Loucy (cell line): ENCODE data around the gene TCF19.

Experiments used
- H2AFZ ChIP-seq: fragments of 200-600 bp; sonication (generic); 2 replicates; pipeline ENCODE4 v1.6.0; 2016; ENCODE audit warnings: antibody characterized with exemption, mild to moderate bottlenecking, low read length, moderate library complexity
- H3F3A ChIP-seq: fragments of 200-600 bp; 2 replicates; pipeline ENCODE4 v1.6.0; 2016; ENCODE audit warnings: antibody characterized with exemption, low read depth, mild to moderate bottlenecking
- H3K27me3 ChIP-seq: fragments of 200-600 bp; sonication (generic); 2 replicates; pipeline ENCODE4 v1.6.1; 2014; ENCODE audit warnings: low read length, mild to moderate bottlenecking; ENCODE audit not compliant: insufficient read depth, poor library complexity, severe bottlenecking
- H3K36me3 ChIP-seq: fragments of 200-600 bp; sonication (generic); 2 replicates; pipeline ENCODE4 v1.6.1; 2016; ENCODE audit warnings: low read length; ENCODE audit not compliant: insufficient read depth
- H3K4me1 ChIP-seq: fragments of 200-600 bp; sonication (generic); 2 replicates; pipeline ENCODE4 v1.5.1; 2014; ENCODE audit warnings: low read length, mild to moderate bottlenecking; ENCODE audit not compliant: insufficient read depth, poor library complexity, severe bottlenecking
- H3K4me2 ChIP-seq: fragments of 200-600 bp; sonication (generic); 2 replicates; pipeline ENCODE4 v1.6.0; 2014; ENCODE audit warnings: antibody characterized with exemption, low read length, low read depth, mild to moderate bottlenecking; ENCODE audit not compliant: poor library complexity, severe bottlenecking
- H3K4me3 ChIP-seq: fragments of 200-600 bp; sonication (generic); 2 replicates; pipeline ENCODE4 v1.5.1; 2014; ENCODE audit warnings: low read length, mild to moderate bottlenecking, mixed read lengths; ENCODE audit not compliant: poor library complexity, severe bottlenecking
- H3K79me2 ChIP-seq: fragments of 200-600 bp; sonication (generic); 2 replicates; pipeline ENCODE4 v1.6.1; 2014; ENCODE audit warnings: low read length; ENCODE audit not compliant: insufficient read depth
- H3K9ac ChIP-seq: fragments of 200-600 bp; sonication (generic); 2 replicates; pipeline ENCODE4 v1.6.0; 2014; ENCODE audit warnings: mild to moderate bottlenecking, low read depth, low read length, moderate library complexity; ENCODE audit not compliant: poor library complexity, severe bottlenecking
- H3K9me2 ChIP-seq: fragments of 200-600 bp; sonication (generic); replicated peaks from 2 replicates; pipeline ENCODE4 v1.6.1; 2016; ENCODE audit warnings: low read depth, low read length, mixed read lengths
- H3K9me3 ChIP-seq: fragments of 200-600 bp; sonication (generic); 2 replicates; pipeline ENCODE4 v1.6.1; 2014; ENCODE audit warnings: mild to moderate bottlenecking, antibody characterized with exemption, low read length, low read depth; ENCODE audit not compliant: insufficient read depth
- H4K20me1 ChIP-seq: fragments of 200-600 bp; sonication (generic); 2 replicates; pipeline ENCODE4 v1.6.0; 2014; ENCODE audit warnings: antibody characterized with exemption, low read length, mild to moderate bottlenecking; ENCODE audit not compliant: insufficient read depth, poor library complexity, severe bottlenecking
- EZH2phosphoT487 ChIP-seq: fragments of 200-600 bp; IDR thresholded peaks from 2 replicates; pipeline ENCODE4 v1.6.1; 2018; ENCODE audit warnings: antibody characterized with exemption, mild to moderate bottlenecking, moderate library complexity, borderline replicate concordance
- TF ChIP-seq, protein P1 (sequence below): fragments of 200-600 bp; sonication (generic); conservative IDR thresholded peaks from 2 replicates; pipeline ENCODE4 v1.5.1; 2014; ENCODE audit warnings: mild to moderate bottlenecking, antibody characterized with exemption, low read length

TCF19 gene

DNA sequence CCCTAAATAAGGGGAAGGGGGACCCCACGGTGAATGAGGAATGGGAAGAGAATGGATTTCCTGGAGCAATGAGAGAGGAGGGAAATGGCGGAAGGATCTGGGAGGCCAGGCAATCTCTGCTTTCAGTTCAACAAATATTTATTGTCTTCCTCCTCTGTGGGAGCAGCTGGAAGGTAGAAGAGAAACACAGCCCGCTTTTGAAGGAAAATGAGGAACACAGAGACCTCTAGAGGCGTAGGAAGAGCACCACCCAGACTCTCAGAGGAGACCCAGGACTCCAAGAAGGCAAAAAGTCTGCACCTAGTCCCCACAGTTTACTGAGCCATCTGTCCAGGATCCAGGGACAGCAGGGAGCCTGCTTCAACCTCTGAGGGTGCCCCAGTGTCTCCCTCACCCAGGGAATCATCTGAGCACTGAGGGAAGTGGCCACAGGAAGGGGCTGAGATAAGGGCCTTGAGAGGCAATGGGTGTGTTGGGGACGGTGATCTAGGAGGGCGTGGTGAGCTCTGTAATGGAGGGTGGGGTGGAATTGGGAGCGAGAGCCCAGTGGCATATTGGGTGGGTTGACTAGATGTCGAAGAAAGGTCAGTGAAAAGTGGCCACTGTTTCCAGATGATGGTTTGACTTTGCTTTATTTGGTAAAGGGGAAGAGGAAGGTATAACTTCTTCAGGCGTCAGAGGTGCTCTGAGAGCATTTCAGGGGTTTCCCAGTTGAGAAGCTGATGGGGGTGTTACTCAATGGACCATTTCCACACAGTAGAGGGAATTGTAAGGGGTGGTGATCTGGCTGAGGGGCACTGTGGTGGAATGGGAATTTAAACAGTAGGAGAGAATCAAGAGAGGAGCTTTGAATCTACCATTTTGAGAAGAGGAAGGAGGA lies 43.2 kb upstream of the TCF19 start:
- H3K4me3 ChIP-seq = no peak overlapping the region
- H3K36me3 ChIP-seq = no peaks in the 10 kb centered on the region
- no peak overlapping the region for H3K9ac ChIP-seq

DNA sequence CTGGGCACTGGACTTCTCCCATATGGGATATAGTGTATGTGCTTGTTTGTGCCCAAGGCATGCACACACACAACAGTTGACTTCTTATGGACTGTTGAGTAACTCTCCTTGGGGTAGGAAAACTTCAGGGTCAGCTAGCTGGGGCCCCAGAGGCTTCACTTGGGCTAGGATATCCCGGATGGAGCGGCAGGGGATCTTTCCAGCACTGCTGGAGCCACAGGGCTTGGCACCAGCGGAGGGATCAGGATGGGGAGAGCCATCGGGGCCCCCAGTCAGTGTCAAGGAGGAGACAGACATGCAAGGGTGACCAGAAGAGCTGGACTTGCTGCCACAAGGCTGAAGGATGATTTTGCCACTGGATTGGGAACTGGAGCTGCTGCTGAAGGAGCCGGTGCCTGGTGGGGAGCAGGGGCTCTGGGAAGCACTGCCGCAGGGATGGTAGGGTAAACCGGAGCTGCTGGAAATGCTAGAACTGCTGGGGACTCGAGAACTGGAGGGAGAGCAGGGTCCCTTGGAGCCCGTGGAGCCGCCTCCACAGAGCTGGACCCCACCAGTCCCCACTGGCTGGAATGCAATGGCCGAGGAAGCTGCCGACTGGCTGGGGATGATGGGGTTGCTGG lies 42.3 kb upstream of the TCF19 start:
- Histone ChIP-seq H4K20me1 (no peaks in the 10 kb centered on the region), H3K9me3 (no peaks in the 10 kb centered on the region), H3K4me2 (no peak overlapping the region), H3K9ac (no peak overlapping the region), H3K4me1 (no peaks in the 10 kb centered on the region), H3K4me3 (no peak overlapping the region), H3K27me3 (no peaks in the 10 kb centered on the region), H3K36me3 (no peaks in the 10 kb centered on the region), H3K9me2 (no peaks in the 10 kb centered on the region), H2AFZ (no peak overlapping the region), H3F3A (no peaks in the 10 kb centered on the region), H3K79me2 (no peaks in the 10 kb centered on the region)
- TF ChIP-seq EZH2phosphoT487 = no peak
- TF ChIP-seq, protein P1, sequence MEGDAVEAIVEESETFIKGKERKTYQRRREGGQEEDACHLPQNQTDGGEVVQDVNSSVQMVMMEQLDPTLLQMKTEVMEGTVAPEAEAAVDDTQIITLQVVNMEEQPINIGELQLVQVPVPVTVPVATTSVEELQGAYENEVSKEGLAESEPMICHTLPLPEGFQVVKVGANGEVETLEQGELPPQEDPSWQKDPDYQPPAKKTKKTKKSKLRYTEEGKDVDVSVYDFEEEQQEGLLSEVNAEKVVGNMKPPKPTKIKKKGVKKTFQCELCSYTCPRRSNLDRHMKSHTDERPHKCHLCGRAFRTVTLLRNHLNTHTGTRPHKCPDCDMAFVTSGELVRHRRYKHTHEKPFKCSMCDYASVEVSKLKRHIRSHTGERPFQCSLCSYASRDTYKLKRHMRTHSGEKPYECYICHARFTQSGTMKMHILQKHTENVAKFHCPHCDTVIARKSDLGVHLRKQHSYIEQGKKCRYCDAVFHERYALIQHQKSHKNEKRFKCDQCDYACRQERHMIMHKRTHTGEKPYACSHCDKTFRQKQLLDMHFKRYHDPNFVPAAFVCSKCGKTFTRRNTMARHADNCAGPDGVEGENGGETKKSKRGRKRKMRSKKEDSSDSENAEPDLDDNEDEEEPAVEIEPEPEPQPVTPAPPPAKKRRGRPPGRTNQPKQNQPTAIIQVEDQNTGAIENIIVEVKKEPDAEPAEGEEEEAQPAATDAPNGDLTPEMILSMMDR = no peak

More for the DNA sequence above, 43.2 kb upstream of the TCF19 start:
- TF ChIP-seq, protein P1 = peak; percentile 57
- no peak for TF ChIP-seq EZH2phosphoT487
- H3K27me3 ChIP-seq = no peaks in the 10 kb centered on the region
- no peaks in the 10 kb centered on the region for H3K79me2 ChIP-seq
- H3K9me3 ChIP-seq = no peaks in the 10 kb centered on the region
- H4K20me1 ChIP-seq = no peaks in the 10 kb centered on the region
- no peaks in the 10 kb centered on the region for H3K4me1 ChIP-seq
- no peaks in the 10 kb centered on the region for H3F3A ChIP-seq
- H3K9me2 ChIP-seq = no peaks in the 10 kb centered on the region
- no peak overlapping the region for H3K4me2 ChIP-seq
- H2AFZ ChIP-seq = peak overlapping the region; percentile 65

DNA sequence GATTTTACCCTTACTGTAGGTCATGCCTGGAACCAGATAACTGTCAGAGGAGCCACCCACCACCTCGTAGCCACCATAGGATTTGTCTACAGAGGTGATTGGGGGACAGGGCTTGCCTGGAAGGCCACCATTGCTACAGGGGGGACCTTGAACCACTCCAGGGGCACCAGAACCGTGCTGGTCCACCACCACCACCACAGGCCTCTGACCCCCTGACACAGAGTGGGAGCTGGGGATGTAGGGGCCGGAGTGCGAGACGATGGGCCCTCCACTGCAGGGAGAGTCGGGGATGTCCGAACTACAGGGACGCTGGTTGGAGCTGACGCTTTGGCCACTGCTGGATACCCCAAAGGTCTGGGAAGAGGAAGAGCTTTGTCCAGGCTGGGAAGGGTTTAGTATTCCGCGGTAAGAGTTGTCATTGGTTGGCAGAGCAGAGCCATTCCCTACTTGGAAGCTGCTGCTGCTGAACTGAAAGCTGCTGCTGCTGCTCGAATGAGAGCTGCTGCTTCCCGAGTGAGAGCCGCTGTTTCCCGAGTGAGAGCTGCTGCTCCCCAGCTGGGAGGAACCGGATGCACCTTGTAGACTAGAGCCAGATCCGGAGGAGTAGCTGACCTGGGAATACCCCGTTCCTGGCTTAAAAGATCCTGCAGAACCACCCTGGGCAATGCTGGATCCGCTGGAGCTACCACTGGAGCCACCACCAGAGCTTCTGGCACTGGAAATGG lies 41.6 kb upstream of the TCF19 start:
- Histone ChIP-seq H3K27me3 (no peaks in the 10 kb centered on the region), H3K4me2 (no peak overlapping the region), H3K79me2 (no peaks in the 10 kb centered on the region), H3K4me1 (no peaks in the 10 kb centered on the region), H3K36me3 (no peaks in the 10 kb centered on the region), H3K9me3 (no peaks in the 10 kb centered on the region), H3K4me3 (no peak overlapping the region), H2AFZ (no peak overlapping the region), H4K20me1 (no peaks in the 10 kb centered on the region), H3K9me2 (no peaks in the 10 kb centered on the region), H3F3A (no peaks in the 10 kb centered on the region), H3K9ac (no peak overlapping the region)
- TF ChIP-seq EZH2phosphoT487 = no peak
- TF ChIP-seq, protein P1 = no peak
